Epithelial cell of umbilical artery (primary cell): ENCODE results near the gene RPS6KB2. TPM values are rescaled to one million over a fixed set of nuclear protein-coding genes. Genes with fewer than 3 reads are reported as not detected.

Experiments
- total RNA-seq: library from RNA; depleted of rRNA; stranded (reverse); fragments of >200 nt; gene quantifications from 2 replicates; pipeline ENCODE4 v1.2.3, GENCODE V29; 2014

RPS6KB2 gene
- total RNA-seq: 43.2 and 52.9 TPM in 2 replicates

DNA sequence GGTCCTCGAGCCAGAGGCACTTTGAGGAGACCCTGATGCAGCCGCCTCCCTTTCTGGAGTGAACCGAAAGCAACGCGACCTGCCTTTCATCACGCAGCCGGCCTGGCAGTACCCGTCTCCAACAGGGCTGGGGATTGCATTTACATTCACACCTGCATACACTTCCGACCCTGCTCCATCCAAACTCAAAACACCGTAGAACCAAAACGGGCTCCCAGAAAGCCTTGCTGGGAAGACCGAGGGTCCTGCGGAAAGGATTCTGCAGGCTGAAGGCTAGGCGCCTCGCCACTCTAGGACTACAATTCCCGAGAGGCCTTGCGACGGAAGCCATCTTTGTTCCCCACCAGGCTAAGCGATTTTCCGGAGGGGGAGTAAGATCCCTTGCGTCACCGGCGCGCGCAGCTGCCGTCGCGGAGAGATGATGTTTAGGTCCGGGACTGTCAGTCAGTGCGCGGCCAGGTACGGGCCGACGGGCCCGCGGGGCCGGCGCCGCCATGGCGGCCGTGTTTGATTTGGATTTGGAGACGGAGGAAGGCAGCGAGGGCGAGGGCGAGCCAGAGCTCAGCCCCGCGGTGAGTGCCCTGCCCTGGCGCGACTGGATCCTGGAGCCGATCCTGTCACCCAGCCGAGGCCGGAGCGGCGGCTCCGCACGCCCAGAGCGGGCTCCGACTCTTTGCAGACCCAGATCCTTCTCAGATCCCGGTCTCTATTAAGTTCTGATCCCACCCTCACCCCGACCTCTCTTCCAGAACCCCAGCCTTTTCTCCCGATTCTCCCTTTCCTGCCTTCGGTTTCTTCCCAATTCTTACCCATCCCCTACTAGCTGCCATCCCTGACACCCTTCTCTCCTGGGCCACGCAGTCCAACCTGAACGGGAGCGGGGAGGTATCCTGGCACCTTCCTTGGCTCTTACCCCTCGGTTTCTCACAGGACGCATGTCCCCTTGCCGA is at the start of gene RPS6KB2:
TSS of gene RPS6KB2 (plus strand) at position 443 of the 950 bp plus-strand sequence. CDS start at position 495, 52 bp downstream.

DNA sequence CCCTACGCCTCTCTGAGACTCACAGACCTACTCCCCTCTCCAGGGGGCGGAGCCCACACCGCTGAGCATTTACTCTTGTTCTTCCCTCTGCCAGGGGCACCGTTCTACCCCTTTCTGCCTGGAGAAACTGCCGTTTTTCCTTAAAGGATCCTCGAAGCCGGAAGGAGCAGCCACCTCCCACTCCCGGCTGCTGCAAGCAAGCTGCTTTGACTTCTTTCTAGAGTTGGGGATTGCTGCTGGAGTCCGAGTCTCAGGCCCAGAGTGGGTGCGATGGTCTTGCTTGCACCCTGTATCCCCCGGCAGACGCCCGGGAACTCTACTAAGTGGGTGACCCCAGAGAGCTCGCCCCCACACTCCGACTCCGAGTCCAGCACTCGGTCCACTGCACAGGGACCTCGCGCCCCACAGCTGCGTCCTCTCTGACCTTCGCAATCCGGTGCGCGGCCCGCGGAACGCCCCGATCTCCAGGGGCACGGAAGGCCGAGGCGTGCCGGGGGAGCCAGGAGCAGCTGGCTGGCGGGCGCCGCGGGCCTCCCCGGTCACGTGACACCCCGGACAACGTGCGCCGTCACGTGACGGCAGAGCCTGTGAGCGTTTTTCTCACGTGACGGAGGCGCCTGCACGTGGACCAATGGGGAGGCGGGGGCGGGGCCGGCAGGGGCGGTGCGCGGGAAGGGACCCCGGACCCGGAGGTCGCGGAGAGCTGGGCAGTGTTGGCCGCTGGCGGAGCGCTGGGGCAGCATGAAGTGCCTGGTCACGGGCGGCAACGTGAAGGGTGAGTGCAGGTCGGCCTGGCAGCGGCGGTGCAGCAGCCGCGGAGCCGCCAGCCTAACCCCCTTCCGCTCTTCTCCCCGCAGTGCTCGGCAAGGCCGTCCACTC is 36.8 kb upstream of the RPS6KB2 start, which contains the start of gene RAD9A:
TSS of gene RAD9A (plus strand) at position 683 of the 879 bp plus-strand sequence. CDS start at position 742, 59 bp downstream.

GRCh38 chr11:67401495-67402191 is 26.7 kb upstream of the RPS6KB2 start, which contains the start of gene PPP1CA:
PPP1CA (minus strand) TSS chr11:67401858; CDS start chr11:67401782, 76 bp downstream.

GRCh38 chr11:67415501-67416304 is 12.6 kb upstream of the RPS6KB2 start, which contains the start of gene CARNS1:
CARNS1 (plus strand) TSS chr11:67415678; CDS start chr11:67416200, 522 bp downstream.

DNA sequence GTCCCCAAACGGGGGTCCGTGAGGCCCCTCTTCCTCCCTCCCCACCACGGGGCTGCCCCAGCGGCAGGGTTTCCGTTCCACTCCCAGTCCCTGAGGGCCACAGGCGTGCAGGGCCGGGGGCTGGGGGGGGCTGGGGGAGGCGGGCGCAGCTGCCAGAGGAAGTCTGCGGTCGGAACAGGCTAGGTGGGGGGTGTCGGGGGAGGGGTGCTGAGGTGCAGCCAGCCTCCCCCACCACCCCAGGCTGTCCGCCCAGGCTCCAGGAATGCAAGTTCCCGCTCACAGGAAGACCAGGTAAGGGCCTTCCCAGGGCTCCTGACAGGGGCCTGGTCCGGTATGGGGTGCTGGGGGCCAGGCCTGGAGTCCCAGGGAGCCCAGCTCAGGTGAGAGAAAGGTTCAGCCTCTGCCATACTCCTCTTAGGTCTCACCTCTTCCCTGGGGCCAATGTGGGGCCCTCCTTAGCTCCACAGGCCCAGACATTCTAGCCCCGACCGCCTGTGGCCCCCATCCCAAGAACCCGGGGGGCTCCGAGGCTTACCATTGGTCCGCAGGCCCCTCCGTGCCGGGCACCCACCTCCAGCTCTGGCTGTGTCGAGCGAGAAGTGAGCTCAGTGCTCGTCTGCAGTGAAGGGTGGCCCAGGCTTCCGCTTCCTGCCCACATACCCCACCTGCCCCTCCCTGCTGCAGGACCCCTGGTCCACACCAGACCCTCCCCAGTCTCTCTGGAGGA is 9.0 kb downstream of the RPS6KB2 start, which contains the start of gene PTPRCAP:
TSS of gene PTPRCAP (minus strand) at position 601 of the 727 bp plus-strand sequence. CDS start at position 538, 63 bp downstream.

DNA sequence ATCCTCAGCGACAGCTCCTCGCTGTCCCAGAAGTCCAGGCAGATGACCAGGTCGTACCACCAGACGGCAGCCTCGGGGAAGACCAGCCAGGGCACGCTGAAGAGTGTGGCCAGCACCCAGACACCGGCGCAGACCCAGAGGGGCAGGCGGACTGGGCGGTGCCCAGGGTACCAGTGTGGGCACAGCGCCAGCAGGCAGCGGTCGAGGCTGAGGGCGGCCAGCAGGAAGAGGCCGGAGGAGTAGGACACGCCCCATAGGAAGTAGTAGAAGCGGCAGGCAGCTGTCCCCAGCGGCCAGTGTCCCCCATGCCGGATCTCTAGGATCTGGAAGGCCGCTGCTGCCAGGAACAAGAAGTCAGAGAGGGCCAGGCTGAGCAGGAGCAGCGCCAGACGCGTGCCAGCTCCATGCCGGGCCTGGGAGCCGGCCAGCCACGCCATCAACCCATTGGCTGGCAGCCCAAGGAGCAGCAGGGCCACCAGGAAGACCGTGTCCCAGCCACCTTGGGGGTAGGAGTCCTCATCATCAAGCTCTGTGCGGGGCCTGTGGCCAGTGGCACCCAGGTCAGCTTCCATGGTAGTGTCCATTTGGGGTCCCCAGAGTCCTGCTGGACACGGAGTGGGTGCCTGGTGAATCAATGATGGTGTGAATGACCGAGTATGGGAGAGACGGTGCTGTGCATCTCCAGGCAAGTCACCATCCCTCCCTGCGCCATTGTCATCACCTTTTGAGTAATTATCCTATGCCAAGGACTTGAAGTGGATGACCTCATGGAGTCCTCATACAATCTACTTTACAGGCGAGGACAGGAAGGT is 24.1 kb downstream of the RPS6KB2 start, which contains the start of gene GPR152:
TSS of gene GPR152 (minus strand) at position 589 of the 812 bp plus-strand sequence. CDS start at position 584, 5 bp downstream.

GRCh38 chr11:67455054-67455453 is 26.8 kb downstream of the RPS6KB2 start, which contains the start of gene CABP4:
CABP4 (plus strand) TSS chr11:67455354; CDS start chr11:67455424, 70 bp downstream.

GRCh38 chr11:67468759-67469507 is 40.6 kb downstream of the RPS6KB2 start, which contains the start of gene TMEM134:
TMEM134 (minus strand) TSS chr11:67469251; CDS start chr11:67469192, 59 bp downstream.

DNA sequence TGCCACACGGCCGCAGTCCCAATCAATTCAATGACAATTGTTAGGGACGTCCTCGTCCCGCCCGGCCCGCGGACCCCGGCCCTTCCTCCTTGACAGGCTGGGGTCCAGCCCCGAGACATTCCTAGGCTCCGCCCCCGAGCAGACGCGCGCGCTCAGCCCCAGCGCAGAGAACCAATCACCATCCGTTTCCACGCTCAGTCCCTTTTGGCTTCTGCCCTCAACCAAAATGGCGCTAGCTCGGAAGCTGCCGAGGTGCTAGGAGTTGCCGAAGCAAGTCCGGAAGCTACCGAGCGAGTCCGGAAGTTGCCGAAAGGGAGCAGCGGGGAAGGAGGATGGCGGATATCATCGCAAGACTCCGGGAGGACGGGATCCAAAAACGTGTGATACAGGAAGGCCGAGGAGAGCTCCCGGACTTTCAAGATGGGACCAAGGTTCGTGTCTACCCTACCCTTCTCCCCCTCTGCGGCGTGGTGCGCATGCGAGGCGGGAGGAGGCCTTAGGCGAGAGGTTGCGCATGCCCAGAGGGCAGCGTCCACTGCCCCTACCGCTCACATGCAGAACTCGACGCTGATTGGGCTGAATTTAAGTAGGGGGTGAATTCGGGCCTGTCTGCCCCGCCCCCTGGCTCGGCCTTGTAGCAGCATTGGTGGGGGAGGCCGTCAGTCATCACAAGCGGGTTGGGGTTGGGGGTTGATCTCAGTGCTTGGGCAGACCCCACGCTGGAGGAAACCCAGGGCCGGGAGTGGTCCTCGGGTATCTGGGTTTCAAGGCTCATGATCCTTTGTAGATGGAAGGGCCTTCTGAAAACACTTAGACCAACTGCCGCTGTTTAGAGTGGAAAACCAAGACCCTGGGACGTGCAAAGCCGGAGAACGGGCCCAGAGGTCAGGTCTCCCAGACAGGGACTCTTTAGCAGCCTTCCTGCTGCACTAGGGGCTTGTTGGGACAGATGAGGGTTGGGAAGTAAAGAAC is 54.8 kb downstream of the RPS6KB2 start, which contains the start of gene AIP:
TSS of gene AIP (plus strand) at position 200 of the 972 bp plus-strand sequence. CDS start at position 333, 133 bp downstream.

Other genes starting within 250 kb of the RPS6KB2 start
- gene GRK2, start 162.0 kb upstream of the RPS6KB2 start, total RNA-seq: 27.3 and 36.8 TPM in 2 replicates
- gene ANKRD13D, start 139.2 kb upstream of the RPS6KB2 start, total RNA-seq: 21.4 and 22.4 TPM in 2 replicates
- 7.8 and 9.1 TPM in 2 replicates for gene SSH3, start 125.0 kb upstream of the RPS6KB2 start, total RNA-seq
- gene POLD4, start 74.9 kb upstream of the RPS6KB2 start, total RNA-seq: 41.0 and 52.0 TPM in 2 replicates
- 0.61 and 1.3 TPM in 2 replicates for gene CLCF1, start 54.9 kb upstream of the RPS6KB2 start, total RNA-seq
- 5.2 TPM in 2 replicates for gene RAD9A, start 36.5 kb upstream of the RPS6KB2 start, total RNA-seq
- 250 and 273 TPM in 2 replicates for gene PPP1CA, start 26.6 kb upstream of the RPS6KB2 start, total RNA-seq
- not detected in 2 replicates for gene TBC1D10C, start 24.4 kb upstream of the RPS6KB2 start, total RNA-seq
- 0.15 and 0.32 TPM in 2 replicates for gene CARNS1, start 12.8 kb upstream of the RPS6KB2 start, total RNA-seq
- 0.30 and 0.97 TPM in 2 replicates for gene PTPRCAP, start 9.2 kb downstream of the RPS6KB2 start, total RNA-seq
- 132 and 167 TPM in 2 replicates for gene CORO1B, start 15.0 kb downstream of the RPS6KB2 start, total RNA-seq
- not detected in 2 replicates for gene GPR152, start 24.2 kb downstream of the RPS6KB2 start, total RNA-seq
- 0.65 and 1.4 TPM in 2 replicates for gene CABP4, start 26.9 kb downstream of the RPS6KB2 start, total RNA-seq
- 22.4 and 33.3 TPM in 2 replicates for gene TMEM134, start 40.8 kb downstream of the RPS6KB2 start, total RNA-seq
- 80.1 and 97.4 TPM in 2 replicates for gene AIP, start 54.5 kb downstream of the RPS6KB2 start, total RNA-seq
- gene PITPNM1, start 76.9 kb downstream of the RPS6KB2 start, total RNA-seq: 14.3 and 16.9 TPM in 2 replicates
- 12.8 and 23.1 TPM in 2 replicates for gene CDK2AP2, start 79.7 kb downstream of the RPS6KB2 start, total RNA-seq
- not detected in 2 replicates for gene CABP2, start 95.0 kb downstream of the RPS6KB2 start, total RNA-seq
- 647 and 1,635 TPM in 2 replicates for gene GSTP1, start 155.3 kb downstream of the RPS6KB2 start, total RNA-seq
- gene NDUFV1, start 178.4 kb downstream of the RPS6KB2 start, total RNA-seq: 235 and 247 TPM in 2 replicates
- 12.8 and 19.5 TPM in 2 replicates for gene NUDT8, start 201.4 kb downstream of the RPS6KB2 start, total RNA-seq
- gene TBX10, start 211.3 kb downstream of the RPS6KB2 start, total RNA-seq: not detected in 2 replicates
- gene ACY3, start 222.2 kb downstream of the RPS6KB2 start, total RNA-seq: not detected in 2 replicates
- not detected in 2 replicates for gene ALDH3B2, start 246.1 kb downstream of the RPS6KB2 start, total RNA-seq